Measurements from ENCODE around the gene RAB12. TPM values are rescaled to one million over a fixed set of nuclear protein-coding genes. Genes with fewer than 3 reads are reported as not detected.

Gene RAB12
- total RNA-seq, result 110 TPM

GRCh38 chr18:8608795-8609658, at the start of gene RAB12:
Gene RAB12, plus strand, starts transcription at chr18:8609437. Its CDS starts 3 bp downstream, at chr18:8609440.

Other genes starting within 250 kb of the RAB12 start
- 18.5 TPM for gene MTCL1, start 96.1 kb downstream of the RAB12 start, total RNA-seq

Measured in diencephalon (tissue), 1 donor.